Muscle of arm (tissue), 14 donors: ENCODE data around the gene C3orf18. TPM values are rescaled to one million over a fixed set of nuclear protein-coding genes. Genes with fewer than 3 reads are reported as not detected.

Source experiments
- DNase-seq: peaks from one replicate; pipeline ENCODE4 v3.0.0-alpha.2; 2013
- long read RNA-seq, 11 donors: transcript quantifications; one replicate each; lab custom pipeline, GENCODE V29; 2026
- polyA plus RNA-seq, 12 donors: library from polyadenylated mRNA; unstranded; fragments of 120-200 nt; gene quantifications; one replicate each; pipeline ENCODE4 v1.2.1, GENCODE V29; 2013; ENCODE audit not compliant: insufficient read length in 12 of 12

Gene C3orf18
- 10 to 100 TPM in 11 of 12 donors, not detected in 1; 13.0 to 24.8 (median 17.3) TPM for polyA plus RNA-seq
- long read RNA-seq, donor 1, partial matches to known transcripts: 31 of 32 reads
- long read RNA-seq, donor 1, other reads (novel, unspliced or antisense): 0 of 32 reads
- long read RNA-seq, donor 2, partial matches to known transcripts: 0 of 6 reads
- long read RNA-seq, donor 2, other reads (novel, unspliced or antisense): 0 of 6 reads
- long read RNA-seq, donor 3, partial matches to known transcripts: 0 of 2 reads
- long read RNA-seq, donor 3, other reads (novel, unspliced or antisense): 0 of 2 reads
- long read RNA-seq, donor 4, partial matches to known transcripts: 0 of 3 reads
- long read RNA-seq, donor 4, other reads (novel, unspliced or antisense): 0 of 3 reads
- long read RNA-seq, donor 5, transcript C3orf18-210 (4 exons, 788 nt): major isoform, 5 of 11 reads
- long read RNA-seq, donor 5, partial matches to known transcripts: 0 of 11 reads
- long read RNA-seq, donor 5, other reads (novel, unspliced or antisense): 0 of 11 reads
- long read RNA-seq, donor 6, partial matches to known transcripts: 0 of 2 reads
- long read RNA-seq, donor 6, other reads (novel, unspliced or antisense): 0 of 2 reads
- long read RNA-seq, donor 7, partial matches to known transcripts: 0 of 1 reads
- long read RNA-seq, donor 7, other reads (novel, unspliced or antisense): 0 of 1 reads
- long read RNA-seq, donor 8, transcript C3orf18-210 (4 exons, 788 nt): major isoform, 5 of 21 reads
- long read RNA-seq, donor 8, partial matches to known transcripts: 13 of 21 reads
- long read RNA-seq, donor 8, other reads (novel, unspliced or antisense): 0 of 21 reads
- long read RNA-seq, donor 9, partial matches to known transcripts: 0 of 4 reads
- long read RNA-seq, donor 9, other reads (novel, unspliced or antisense): 0 of 4 reads
- long read RNA-seq, donor 10, partial matches to known transcripts: 0 of 7 reads
- long read RNA-seq, donor 10, other reads (novel, unspliced or antisense): 0 of 7 reads
- long read RNA-seq, donor 11, transcript C3orf18-210 (4 exons, 788 nt): major isoform, 6 of 9 reads
- long read RNA-seq, donor 11, partial matches to known transcripts: 0 of 9 reads
- long read RNA-seq, donor 11, other reads (novel, unspliced or antisense): 0 of 9 reads

DNA sequence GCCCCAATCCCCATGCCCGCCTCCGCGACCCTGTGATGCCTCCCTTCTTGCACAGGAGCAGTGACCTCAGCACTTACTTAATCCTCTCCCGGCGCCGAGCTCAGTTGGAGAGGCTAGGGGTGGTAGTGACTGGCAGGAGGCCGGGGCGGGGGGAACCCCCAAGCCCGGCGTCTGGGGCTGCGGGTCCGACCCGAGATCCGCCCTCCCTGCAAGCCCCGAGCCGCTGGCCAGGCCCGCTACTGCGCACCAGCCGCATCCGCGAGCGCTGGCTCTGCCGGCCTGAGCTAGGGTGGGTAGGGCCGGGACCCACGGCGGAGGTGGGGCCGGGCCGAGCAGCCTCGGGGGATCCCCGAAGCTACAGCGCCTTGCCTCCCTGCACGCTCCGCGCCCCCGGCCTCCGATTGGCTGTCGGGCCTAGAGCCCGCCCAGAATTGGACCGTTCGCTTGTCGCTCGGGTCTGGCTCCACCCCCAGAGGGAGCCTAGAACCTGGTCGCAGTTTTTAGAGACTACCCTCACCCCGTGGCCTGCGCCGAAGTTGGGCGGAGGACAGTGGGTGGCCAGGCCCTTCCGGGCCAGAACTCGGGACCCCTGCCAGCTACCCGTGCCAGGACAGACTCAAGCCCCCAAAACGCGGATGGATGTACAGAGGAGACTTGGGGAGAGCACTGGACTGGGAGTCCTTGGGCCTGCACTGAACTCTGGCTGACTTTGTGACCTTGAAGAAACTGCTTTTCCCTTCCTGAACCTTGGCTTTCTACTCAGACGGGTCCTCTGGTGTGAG is at the start of gene C3orf18:
C3orf18 (minus strand) TSS at position 362 of the 782 bp plus-strand sequence. CDS start 2,048 bp downstream, outside the sequence.
- DNase-seq: peak; percentile 92

DNA sequence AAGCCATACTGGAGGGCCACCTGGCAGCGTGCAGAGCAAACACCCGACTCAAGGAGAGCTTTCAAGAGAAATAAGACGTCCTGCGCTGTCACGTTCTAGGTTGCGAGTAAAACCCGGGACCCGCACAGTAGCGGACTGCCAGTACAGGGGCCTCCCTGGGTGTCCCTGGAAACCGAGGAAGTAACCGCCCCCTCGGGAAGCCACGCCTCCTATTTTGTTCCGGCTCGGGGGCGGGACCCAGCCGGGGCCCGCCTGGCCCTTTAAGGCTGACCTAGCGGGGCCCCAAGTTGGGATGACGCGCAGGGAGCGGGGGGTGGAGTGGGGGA is 49.2 kb upstream of the C3orf18 start:
- DNase-seq: peak; percentile 90

GRCh38 chr3:50616003-50616769 is 48.6 kb upstream of the C3orf18 start:
- peak; percentile 87 for DNase-seq

GRCh38 chr3:50615190-50615589 is 47.6 kb upstream of the C3orf18 start:
- DNase-seq: no peak

GRCh38 chr3:50612970-50613846 is 45.7 kb upstream of the C3orf18 start:
- no peak for DNase-seq

DNA sequence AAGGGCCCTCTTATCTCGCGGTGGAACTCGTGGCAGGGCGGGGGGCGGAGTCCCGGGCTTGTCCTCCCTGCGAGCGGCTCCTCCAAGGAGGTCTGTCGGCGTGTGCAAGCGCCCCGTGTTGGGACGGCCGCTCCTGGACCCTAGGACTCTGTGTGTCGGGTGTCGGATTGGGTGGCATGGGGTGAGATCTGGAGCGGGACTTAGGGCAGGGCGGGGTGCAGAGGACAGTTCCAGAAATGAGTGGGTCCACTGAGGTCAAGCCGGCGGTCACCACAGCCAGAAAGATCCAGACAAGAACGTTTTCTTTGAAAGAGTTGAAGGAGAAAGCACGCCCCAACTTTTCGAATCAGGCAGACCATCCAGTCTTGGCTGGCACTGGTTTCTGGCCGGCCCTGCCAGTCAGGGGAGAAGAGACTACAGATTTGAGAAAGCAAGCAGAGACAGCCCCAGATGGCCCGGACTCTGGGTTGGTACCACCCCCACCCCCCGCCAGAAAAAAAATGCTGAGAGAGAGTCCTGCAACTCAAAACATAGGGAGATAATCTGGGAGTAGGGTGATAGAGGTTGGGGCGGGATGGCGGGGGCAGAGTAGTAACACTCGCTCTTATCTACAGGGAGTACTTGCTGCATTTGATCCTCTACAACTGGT is 44.8 kb upstream of the C3orf18 start:
- DNase-seq: no peak

DNA sequence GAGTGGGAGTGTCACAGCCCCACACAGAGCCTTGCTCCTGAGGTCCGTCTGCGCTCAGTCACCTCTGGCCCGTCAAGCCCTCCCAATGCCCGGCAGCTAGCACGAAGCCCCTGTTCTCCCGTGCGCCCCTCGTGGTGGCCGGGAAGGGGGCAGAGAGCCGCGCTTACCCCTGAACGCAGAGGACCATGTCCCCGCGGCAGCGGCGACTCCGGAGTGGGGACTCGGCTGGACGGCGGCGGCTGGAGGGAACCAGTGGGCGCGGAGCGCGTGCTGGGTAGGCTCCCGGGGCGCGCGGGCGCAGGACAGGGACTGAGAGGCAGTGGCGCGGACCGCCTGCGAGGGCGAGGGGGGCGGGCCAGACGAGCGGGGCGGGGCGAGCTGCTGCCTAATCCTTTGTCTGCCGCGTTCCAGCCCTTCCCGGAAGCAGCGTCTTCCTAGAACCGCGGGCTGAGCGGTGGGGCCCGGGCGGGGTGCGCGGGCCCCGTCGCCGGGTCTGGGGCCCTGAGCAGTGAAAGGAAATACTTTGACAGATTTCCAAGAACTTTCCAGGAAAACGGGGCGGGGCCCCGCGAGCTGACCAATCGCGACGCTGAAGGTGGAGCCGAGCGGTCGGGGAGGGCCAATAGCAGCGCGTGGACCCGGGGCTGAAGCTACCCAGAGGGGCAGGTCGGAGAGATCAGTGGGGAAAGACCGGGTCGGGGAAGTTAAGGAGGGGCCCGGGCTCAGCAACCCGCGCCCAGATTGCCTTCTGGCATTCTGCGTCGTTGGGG is 44.1 kb upstream of the C3orf18 start, which contains the start of gene CISH:
CISH (minus strand) TSS at position 311 of the 770 bp plus-strand sequence; CDS start at position 187, 124 bp downstream.
- DNase-seq: peak; percentile 98

DNA sequence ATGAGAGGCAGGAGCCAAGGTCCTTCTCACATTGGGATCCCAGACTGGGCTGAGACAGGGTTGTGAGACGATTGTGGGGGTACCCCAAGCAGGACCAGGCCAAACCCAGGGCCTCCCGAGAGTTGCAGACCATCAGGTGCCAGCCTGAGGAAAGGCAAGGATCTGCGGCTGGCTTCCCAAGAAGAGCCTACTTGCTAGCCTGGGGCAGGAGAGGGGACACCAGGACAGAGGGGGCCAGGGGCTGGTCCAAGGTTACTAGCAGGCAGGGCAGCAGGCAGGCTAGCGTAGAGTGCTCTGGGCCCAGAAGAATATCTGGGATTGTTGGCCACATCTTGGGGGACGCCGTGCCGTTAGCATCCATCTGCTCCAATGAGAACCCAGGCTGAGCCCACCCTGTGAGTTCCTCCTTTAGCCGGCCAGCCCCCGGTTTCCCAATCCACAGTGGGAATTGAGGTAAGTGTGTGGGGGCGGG is 43.5 kb upstream of the C3orf18 start:
- DNase-seq: no peak

GRCh38 chr3:50610181-50610971 is 42.8 kb upstream of the C3orf18 start:
- DNase-seq: no peak

- DNase-seq: no peak
These were observed 42.2 kb upstream of the C3orf18 start for GRCh38 chr3:50609763-50610085.

DNA sequence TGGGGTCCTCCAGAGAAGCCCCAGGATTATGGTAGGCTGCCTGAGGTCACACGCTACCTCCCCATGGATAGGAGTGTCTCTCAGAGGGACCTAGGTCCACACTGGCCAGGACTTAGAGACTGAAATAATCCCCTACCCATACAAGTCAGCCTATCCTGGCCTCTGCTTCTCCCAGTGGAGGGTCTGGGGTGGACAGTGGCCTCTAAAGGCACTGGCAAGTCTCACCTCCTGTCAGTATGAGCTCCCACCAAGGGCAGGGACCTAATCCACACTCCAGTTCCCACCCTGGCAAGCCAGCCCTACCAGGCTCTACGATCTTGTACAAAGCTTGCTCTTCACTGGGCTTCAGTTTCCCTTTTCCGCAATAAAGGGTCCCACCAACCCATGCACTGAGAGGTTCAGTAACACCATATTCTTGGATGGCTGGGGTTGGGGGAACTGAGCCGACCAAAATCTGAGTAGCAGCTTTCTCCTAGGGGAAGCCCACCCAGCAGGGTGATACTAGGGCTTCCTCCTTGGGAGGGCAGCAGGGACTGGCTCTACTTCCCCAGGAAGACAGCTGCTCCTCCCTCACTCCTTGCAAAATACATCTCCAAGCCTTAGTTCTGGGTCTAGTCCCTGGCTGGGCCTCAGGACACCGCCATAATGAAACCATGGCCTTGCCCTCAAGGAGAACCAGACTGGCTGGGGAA is 41.7 kb upstream of the C3orf18 start:
- no peak for DNase-seq

- DNase-seq: no peak
These were observed 40.7 kb upstream of the C3orf18 start for GRCh38 chr3:50608278-50608677.

DNA sequence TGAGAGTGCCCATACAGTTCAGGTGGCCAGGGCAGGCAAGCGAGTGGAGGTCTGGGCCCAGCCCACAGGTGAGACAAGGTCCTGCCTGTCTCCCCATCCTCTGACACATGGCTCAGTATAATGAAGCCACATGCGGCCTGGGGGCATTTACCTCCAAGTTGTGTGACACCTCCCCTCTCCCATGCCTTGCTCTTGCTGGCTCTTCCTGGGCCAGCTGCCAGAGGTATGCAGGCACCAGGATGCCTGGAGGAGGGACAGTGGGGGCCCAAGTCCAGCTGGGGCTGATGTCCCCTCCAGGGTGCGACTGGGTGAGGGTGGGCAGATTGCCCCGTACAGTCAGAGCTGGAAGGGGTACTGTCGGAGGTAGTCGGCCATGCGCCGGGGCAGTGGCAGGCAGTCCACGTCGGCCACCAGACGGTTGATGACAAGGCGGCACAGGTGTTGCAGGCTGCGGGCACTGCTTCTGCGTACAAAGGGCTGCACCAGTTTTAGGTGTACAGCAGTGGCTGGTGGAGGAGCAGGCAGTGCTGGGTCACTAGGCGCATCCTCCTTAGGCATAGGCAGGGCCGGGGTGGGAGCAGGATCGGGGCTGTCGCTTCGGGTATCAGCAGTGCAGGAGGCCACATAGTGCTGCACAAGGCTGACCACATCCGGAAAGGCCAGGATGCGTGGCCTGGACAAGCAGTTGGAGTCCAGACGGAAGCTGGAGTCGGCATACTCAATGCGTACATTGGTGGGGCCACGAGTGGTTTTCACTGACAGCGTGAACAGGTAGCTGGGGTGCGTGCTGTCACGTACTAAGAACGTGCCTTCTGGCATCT is 39.9 kb upstream of the C3orf18 start:
- no peak for DNase-seq

- no peak for DNase-seq
These were observed 39.0 kb upstream of the C3orf18 start for GRCh38 chr3:50606596-50606995.

- DNase-seq: no peak
These were observed 38.4 kb upstream of the C3orf18 start for GRCh38 chr3:50605901-50606326.
